ENCODE results near the gene CD59.

CD59 gene

GRCh38 chr11:33736148-33736812, at the start of gene CD59:
Gene CD59 (minus strand): TSS chr11:33736423. CDS start chr11:33722445, 13,978 bp downstream.
- DNase-seq = peak; percentile 78

GRCh38 chr11:33785609-33786008, 49.4 kb upstream of the CD59 start:
- no peak for DNase-seq

- DNase-seq = no peak
Observed at GRCh38 chr11:33779849-33780528, 43.8 kb upstream of the CD59 start.

GRCh38 chr11:33778675-33779074, 42.5 kb upstream of the CD59 start:
- no peak for DNase-seq

- no peak for DNase-seq
Observed at GRCh38 chr11:33777906-33778305, 41.7 kb upstream of the CD59 start.

GRCh38 chr11:33775832-33776470, 39.7 kb upstream of the CD59 start:
- no peak for DNase-seq

- DNase-seq = no peak
Observed at GRCh38 chr11:33775467-33775807, 39.2 kb upstream of the CD59 start.

- DNase-seq = no peak
Observed at GRCh38 chr11:33774736-33775466, 38.7 kb upstream of the CD59 start.

GRCh38 chr11:33773987-33774735, 37.9 kb upstream of the CD59 start, which contains the start of gene FBXO3:
Gene FBXO3 (minus strand): TSS chr11:33774520. CDS start chr11:33774497, 23 bp downstream.
- DNase-seq = peak; percentile 60

- no peak for DNase-seq
Observed at GRCh38 chr11:33773404-33773986, 37.3 kb upstream of the CD59 start.

GRCh38 chr11:33772870-33773269, 36.6 kb upstream of the CD59 start:
- no peak for DNase-seq

GRCh38 chr11:33772300-33772699, 36.1 kb upstream of the CD59 start:
- DNase-seq = no peak

- no peak for DNase-seq
Observed at GRCh38 chr11:33770236-33770635, 34.0 kb upstream of the CD59 start.

GRCh38 chr11:33769542-33769941, 33.3 kb upstream of the CD59 start:
- DNase-seq = no peak

GRCh38 chr11:33767624-33768023, 31.4 kb upstream of the CD59 start:
- no peak for DNase-seq

GRCh38 chr11:33766085-33766484, 29.9 kb upstream of the CD59 start:
- no peak for DNase-seq

- DNase-seq = no peak
Observed at GRCh38 chr11:33761471-33761870, 25.2 kb upstream of the CD59 start.

- DNase-seq = no peak
Observed at GRCh38 chr11:33753304-33753967, 17.2 kb upstream of the CD59 start.

- no peak for DNase-seq
Observed at GRCh38 chr11:33751878-33752277, 15.7 kb upstream of the CD59 start.

GRCh38 chr11:33747979-33748378, 11.8 kb upstream of the CD59 start:
- no peak for DNase-seq

GRCh38 chr11:33743291-33743690, 7.1 kb upstream of the CD59 start:
- DNase-seq = no peak

Measured in T1000 (cell line).